HG02678 (cell line): Measurements from ENCODE around the gene HID1.

Source experiments
- ATAC-seq: cut with Tn5 transposase; IDR thresholded peaks from one replicate; pipeline ENCODE4 v1.9.1; 2021; ENCODE audit warnings: mild to moderate bottlenecking, moderate library complexity; ENCODE audit not compliant: unreplicated experiment

The HID1 gene

DNA sequence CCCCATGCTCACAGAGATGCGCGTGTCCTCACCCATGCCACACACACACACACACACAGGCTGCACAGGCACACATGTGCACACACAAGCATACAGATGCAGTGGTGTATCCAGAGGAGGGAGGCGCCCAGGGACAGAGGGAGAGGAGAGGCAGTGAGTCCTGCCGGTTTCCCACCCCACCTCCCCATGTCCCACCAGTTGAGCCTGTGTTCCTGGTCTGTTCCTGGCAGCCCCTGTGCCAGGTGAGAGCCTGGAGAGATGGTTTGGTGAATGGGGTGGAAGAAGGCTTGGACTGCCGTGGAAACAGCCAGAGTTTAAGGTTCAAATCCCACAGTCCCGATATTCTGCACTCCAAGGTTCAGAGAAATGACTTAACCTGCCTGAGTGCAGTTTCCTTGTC, 68.9 kb downstream of the HID1 start:
- no peak for ATAC-seq

GRCh38 chr17:74903034-74903433, 69.5 kb downstream of the HID1 start:
- ATAC-seq: no peak

DNA sequence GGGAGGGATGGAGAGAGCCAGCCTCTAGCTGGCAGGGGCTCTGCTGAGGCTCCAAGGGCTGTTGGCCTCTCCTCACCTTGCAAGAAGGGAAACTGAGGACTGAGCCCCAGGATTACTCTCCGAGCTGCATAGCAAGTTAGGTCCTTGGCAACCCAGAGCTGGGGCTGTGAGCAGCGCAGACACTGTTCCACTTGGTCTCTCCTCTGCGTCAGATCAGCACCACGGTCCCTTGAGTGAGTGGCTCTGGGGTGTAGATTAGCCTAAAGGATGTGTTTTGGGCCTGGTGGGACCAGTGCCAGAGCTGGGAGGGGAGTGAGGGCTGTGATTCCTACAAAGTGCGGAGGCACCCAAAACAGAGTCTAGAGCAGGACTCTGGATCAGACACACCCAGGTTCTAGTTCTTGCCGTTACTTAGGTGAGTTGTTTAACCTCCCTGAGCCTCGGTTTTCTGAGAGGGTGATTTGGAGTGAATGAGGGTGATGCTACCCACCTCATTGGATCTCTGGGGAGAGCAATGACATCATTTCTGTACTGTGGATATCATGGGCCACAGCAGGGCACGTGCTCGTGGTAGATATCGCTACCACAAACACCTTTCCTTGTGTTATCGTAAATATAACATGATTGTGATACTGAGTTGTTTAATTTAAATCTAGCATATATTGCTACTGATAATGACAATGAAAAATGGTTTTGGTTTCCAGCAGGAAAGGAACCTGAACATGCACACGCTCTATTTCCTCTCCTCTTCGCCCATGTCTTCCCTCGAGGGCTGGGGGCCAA, 71.0 kb downstream of the HID1 start:
- no peak for ATAC-seq
